Mucosa of rectum (tissue), 2 donors: ENCODE results near the gene GALR2.
"Not testable (repeated sequence)": the region's sequence is repeated elsewhere in the genome, so short reads cannot be mapped to it uniquely, and the experiment has no call there.

ENCODE experiments used
- H3K27ac ChIP-seq, 2 donors: one replicate each; pipeline ENCODE4 v1.7.0; 2013; ENCODE audit warnings: inconsistent platforms in 2 of 2, low read depth in 2 of 2, low read length in 2 of 2
- H3K27me3 ChIP-seq, 2 donors: one replicate each; pipeline ENCODE4 v1.7.0; 2013; ENCODE audit warnings: low read length in 2 of 2; ENCODE audit not compliant: control insufficient read depth in 2 of 2, insufficient read depth in 2 of 2
- H3K36me3 ChIP-seq, 2 donors: one replicate each; pipeline ENCODE4 v1.7.0; 2013; ENCODE audit warnings: low read length in 2 of 2; ENCODE audit not compliant: control insufficient read depth in 2 of 2, insufficient read depth in 2 of 2
- H3K4me1 ChIP-seq, 2 donors: one replicate each; pipeline ENCODE4 v1.7.0; 2013; ENCODE audit warnings: low read length in 2 of 2, mild to moderate bottlenecking in 1 of 2; ENCODE audit not compliant: control insufficient read depth in 2 of 2, insufficient read depth in 2 of 2
- H3K4me3 ChIP-seq, 2 donors: one replicate each; pipeline ENCODE4 v1.7.0; 2013; ENCODE audit warnings: low read length in 2 of 2
- H3K9ac ChIP-seq, 2 donors: one replicate each; pipeline ENCODE4 v1.7.0; 2013; ENCODE audit warnings: low read length in 2 of 2, low read depth in 1 of 2, mild to moderate bottlenecking in 1 of 2
- H3K9me3 ChIP-seq, 2 donors: one replicate each; pipeline ENCODE4 v1.7.0; 2013; ENCODE audit warnings: low read length in 2 of 2; ENCODE audit not compliant: control insufficient read depth in 2 of 2
- donor health status: healthy.
- donor health status: Normal muscosa, but diverticular disease.

The GALR2 gene

GRCh38 chr17:76049836-76050537 is 24.6 kb upstream of the GALR2 start:
- H3K27ac ChIP-seq = no peak overlapping the region
- no peaks in the 10 kb centered on the region for H3K9me3 ChIP-seq
- no peak overlapping the region for H3K9ac ChIP-seq
- H3K4me1 ChIP-seq = peaks cover 0 to 13% of the 10 kb centered on the region in 2 donors
- H3K27me3 ChIP-seq = no peaks in the 10 kb centered on the region
- peaks cover 52 to 70% of the 10 kb centered on the region in 2 donors for H3K36me3 ChIP-seq
- no peak overlapping the region for H3K4me3 ChIP-seq

DNA sequence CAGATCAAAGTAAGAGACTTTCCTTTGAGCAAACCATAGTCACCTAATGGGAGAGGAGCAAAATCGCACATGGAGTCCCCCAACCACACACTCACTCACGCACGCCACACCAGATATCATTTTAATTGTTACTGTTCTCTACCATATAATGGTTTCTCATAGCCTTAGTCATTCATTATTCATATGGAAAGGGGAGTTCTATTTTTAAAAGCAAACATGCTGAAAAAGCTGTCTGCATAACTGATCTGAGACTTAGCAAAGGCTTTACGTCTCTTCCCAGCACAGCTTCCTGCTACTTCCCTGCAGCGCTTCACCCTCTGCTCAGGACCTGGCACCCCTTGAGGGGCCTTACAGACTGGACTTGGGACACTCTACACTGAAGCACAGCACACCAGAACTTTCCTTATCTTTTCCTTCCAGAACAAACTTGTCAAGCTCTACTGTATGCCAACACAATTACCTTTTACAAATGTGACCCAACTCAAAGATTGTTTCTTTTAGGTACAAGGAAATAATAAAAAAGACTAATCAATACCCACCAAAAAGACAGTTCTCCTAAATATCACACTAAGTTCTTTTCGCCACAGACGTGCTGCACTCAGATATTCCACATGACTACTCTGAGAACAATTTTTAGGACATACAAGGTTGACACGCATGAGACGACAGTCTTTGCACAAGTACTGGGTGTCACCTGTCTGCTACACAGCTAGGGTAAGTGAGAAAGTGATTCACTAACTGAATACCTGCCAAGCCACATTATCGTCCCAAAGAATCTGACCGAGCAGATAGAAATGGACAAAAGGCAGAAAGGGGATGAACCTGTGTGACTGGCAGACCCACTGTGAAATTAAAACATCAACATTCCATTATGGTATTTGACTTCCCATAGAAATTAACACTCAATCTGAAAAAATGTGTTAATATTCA is 23.8 kb upstream of the GALR2 start:
- H3K27me3 ChIP-seq = no peaks in the 10 kb centered on the region

DNA sequence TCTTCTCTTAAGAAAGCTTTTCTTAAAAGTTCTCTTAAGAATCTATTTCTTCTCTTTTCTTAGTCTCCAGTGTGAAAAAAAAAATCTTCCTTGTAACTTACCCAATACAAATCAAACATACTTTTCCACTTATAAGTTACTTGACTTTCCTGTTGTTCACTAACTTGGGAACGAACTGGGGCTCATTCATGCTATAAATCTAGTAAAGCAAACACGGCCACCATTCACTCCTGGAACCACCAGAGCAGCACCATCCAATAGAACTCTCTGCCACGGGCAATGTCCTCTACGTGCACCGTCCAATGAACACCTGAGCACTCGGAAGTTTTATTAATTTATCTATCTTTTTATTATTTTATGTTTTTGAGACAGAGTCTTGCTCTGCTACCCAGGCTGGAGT is 23.0 kb upstream of the GALR2 start:
- H3K27me3 ChIP-seq = no peaks in the 10 kb centered on the region
- peaks cover 0 to 13% of the 10 kb centered on the region in 2 donors for H3K4me1 ChIP-seq
- peaks cover 52 to 67% of the 10 kb centered on the region in 2 donors for H3K36me3 ChIP-seq
- no peaks in the 10 kb centered on the region for H3K9me3 ChIP-seq
- peak overlapping the region; percentile 29 to 77 for H3K27ac ChIP-seq
- peak overlapping the region in 1 of 2 donors; percentile 51 for H3K9ac ChIP-seq
- H3K4me3 ChIP-seq = no peak overlapping the region

More for the DNA sequence above, 23.8 kb upstream of the GALR2 start:
- no peaks in the 10 kb centered on the region for H3K9me3 ChIP-seq
- H3K4me3 ChIP-seq = no peak overlapping the region
- H3K4me1 ChIP-seq = peaks cover 0 to 13% of the 10 kb centered on the region in 2 donors
- peak overlapping the region; percentile 29 to 77 for H3K27ac ChIP-seq
- H3K36me3 ChIP-seq = peaks cover 50 to 67% of the 10 kb centered on the region in 2 donors
- H3K9ac ChIP-seq = peak overlapping the region in 1 of 2 donors; percentile 51

GRCh38 chr17:76053246-76054111 is 21.1 kb upstream of the GALR2 start:
- Histone ChIP-seq H3K9me3 (no peaks in the 10 kb centered on the region), H3K27ac (peak overlapping the region in 1 of 2 donors; percentile 9), H3K9ac (no peak overlapping the region), H3K27me3 (no peaks in the 10 kb centered on the region), H3K4me1 (peaks cover 0 to 13% of the 10 kb centered on the region in 2 donors), H3K36me3 (peaks cover 52 to 65% of the 10 kb centered on the region in 2 donors), H3K4me3 (no peak overlapping the region)

DNA sequence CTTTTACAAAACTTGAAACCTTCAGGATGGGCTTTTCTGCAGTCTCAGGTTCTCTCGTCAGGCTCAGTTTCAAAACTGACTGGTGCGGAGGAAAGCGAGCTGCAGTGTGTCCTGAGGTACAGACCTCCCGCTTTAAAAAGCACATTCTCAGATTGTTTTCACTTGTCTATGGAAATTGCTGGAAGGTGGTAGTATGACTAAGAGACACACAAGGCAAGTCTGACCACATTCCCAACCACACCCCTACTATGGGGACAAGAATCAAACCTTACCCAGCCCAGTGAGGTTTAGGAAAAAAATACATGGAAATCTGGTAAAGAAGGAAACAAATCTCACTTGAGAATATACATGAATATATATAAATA is 20.5 kb upstream of the GALR2 start:
- H3K9ac ChIP-seq = no peak overlapping the region
- peaks cover 52 to 65% of the 10 kb centered on the region in 2 donors for H3K36me3 ChIP-seq
- no peak overlapping the region for H3K4me3 ChIP-seq
- H3K27me3 ChIP-seq = no peaks in the 10 kb centered on the region
- H3K27ac ChIP-seq = no peak overlapping the region
- H3K9me3 ChIP-seq = no peaks in the 10 kb centered on the region
- H3K4me1 ChIP-seq = peaks cover 0 to 13% of the 10 kb centered on the region in 2 donors

GRCh38 chr17:76056882-76057281 is 17.7 kb upstream of the GALR2 start:
- H3K4me3 ChIP-seq = no peak overlapping the region
- H3K9ac ChIP-seq = no peak overlapping the region
- peaks cover 0 to 6% of the 10 kb centered on the region in 2 donors for H3K4me1 ChIP-seq
- H3K27me3 ChIP-seq = no peaks in the 10 kb centered on the region
- H3K27ac ChIP-seq = no peak overlapping the region
- no peaks in the 10 kb centered on the region for H3K9me3 ChIP-seq
- peaks cover 62 to 64% of the 10 kb centered on the region in 2 donors for H3K36me3 ChIP-seq

- H3K27ac ChIP-seq = not testable (repeated sequence)
These were observed 16.3 kb upstream of the GALR2 start for GRCh38 chr17:76058264-76058663.

DNA sequence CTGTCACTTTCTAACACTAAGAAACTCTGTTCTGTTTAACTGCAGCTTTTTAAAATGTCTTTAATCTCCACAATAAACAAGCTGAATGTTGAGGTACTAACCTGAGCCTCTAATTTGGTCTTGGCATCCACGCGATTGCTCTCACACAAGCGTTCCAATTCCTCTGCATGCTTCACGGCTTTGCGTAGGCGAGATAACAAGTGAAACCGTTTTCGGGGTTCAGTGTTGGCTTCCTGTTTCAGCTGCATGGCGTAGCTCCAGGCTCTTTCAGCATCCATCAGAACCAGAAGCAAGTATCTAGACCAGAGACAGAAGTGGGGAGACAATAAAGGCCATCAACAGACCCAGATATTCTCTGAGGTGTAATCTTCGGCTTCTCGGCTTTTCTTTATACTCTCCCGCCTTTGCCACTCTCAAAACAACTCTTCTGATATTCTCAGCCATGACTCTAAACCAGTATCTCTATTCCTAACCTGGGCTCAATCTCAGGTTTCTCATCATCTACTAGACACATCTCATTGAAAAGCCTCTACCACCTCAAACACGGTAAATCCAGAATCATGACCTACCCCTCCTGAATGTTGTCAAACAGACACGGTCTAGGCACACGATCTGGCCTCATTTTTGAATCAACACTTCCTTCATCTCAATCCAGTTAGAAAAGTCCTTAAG is 10.6 kb upstream of the GALR2 start:
- Histone ChIP-seq H3K9me3 (no peaks in the 10 kb centered on the region), H3K27ac (no peak overlapping the region), H3K36me3 (peaks cover 64 to 73% of the 10 kb centered on the region in 2 donors), H3K4me1 (peaks cover 0 to 3% of the 10 kb centered on the region in 2 donors), H3K9ac (no peak overlapping the region), H3K4me3 (no peak overlapping the region), H3K27me3 (no peaks in the 10 kb centered on the region)

More at GRCh38 chr17:76058264-76058663, 16.3 kb upstream of the GALR2 start:
- H3K36me3 ChIP-seq = peaks cover 66 to 68% of the 10 kb centered on the region in 2 donors
- not testable (repeated sequence) for H3K4me3 ChIP-seq, H3K9me3 ChIP-seq, H3K9ac ChIP-seq, H3K4me1 ChIP-seq, H3K27me3 ChIP-seq

- H3K4me1 ChIP-seq = peaks cover 3% of the 10 kb centered on the region in 2 donors
- no peaks in the 10 kb centered on the region for H3K27me3 ChIP-seq
- H3K4me3 ChIP-seq = no peak overlapping the region
- H3K9ac ChIP-seq = no peak overlapping the region
- H3K27ac ChIP-seq = no peak overlapping the region
- no peaks in the 10 kb centered on the region for H3K9me3 ChIP-seq
- peaks cover 51 to 65% of the 10 kb centered on the region in 2 donors for H3K36me3 ChIP-seq
These were observed 8.8 kb upstream of the GALR2 start for GRCh38 chr17:76065775-76066174.
